HEK293 (cell line): ENCODE data around the gene HS3ST6.

Experiments used
- CTCF ChIP-seq: fragments of 450-650 bp; formaldehyde crosslinking; IDR thresholded peaks from 2 replicates; pipeline ENCODE4 v1.5.1; 2016; ENCODE audit warnings: missing biosample characterization, missing genetic modification characterization
- OVOL3 ChIP-seq: fragments of 450-650 bp; formaldehyde crosslinking; IDR thresholded peaks from 2 replicates; pipeline ENCODE4 v1.5.1; 2016; ENCODE audit warnings: missing biosample characterization, missing genetic modification characterization
- YY1 ChIP-seq: fragments of 450-650 bp; formaldehyde crosslinking; IDR thresholded peaks from 2 replicates; pipeline ENCODE4 v1.5.1; 2018; ENCODE audit warnings: missing biosample characterization, missing genetic modification characterization
- ZFHX2 ChIP-seq: fragments of 450-650 bp; formaldehyde crosslinking; conservative IDR thresholded peaks from 2 replicates; pipeline ENCODE4 v1.5.1; 2016; ENCODE audit warnings: missing biosample characterization, missing genetic modification characterization
- ZFP37 ChIP-seq: fragments of 450-650 bp; formaldehyde crosslinking; IDR thresholded peaks from 2 replicates; pipeline ENCODE4 v1.5.1; 2016; ENCODE audit warnings: missing biosample characterization, missing genetic modification characterization
- ZNF169 ChIP-seq: fragments of 450-650 bp; formaldehyde crosslinking; IDR thresholded peaks from 2 replicates; pipeline ENCODE4 v1.5.1; 2016; ENCODE audit warnings: missing biosample characterization, missing genetic modification characterization
- ZNF202 ChIP-seq: fragments of 450-650 bp; formaldehyde crosslinking; IDR thresholded peaks from 2 replicates; pipeline ENCODE4 v1.5.1; 2016; ENCODE audit warnings: missing biosample characterization, missing genetic modification characterization, borderline replicate concordance
- ZNF449 ChIP-seq: fragments of 450-650 bp; formaldehyde crosslinking; IDR thresholded peaks from 2 replicates; pipeline ENCODE4 v1.5.1; 2017; ENCODE audit warnings: missing biosample characterization, mild to moderate bottlenecking, missing genetic modification characterization, moderate library complexity
- ZNF544 ChIP-seq: fragments of 450-650 bp; formaldehyde crosslinking; IDR thresholded peaks from 2 replicates; pipeline ENCODE4 v1.5.0; 2017; ENCODE audit warnings: missing biosample characterization, missing genetic modification characterization
- ZNF623 ChIP-seq: fragments of 450-650 bp; formaldehyde crosslinking; IDR thresholded peaks from 2 replicates; pipeline ENCODE4 v1.5.1; 2016; ENCODE audit warnings: missing biosample characterization, missing genetic modification characterization
- ZNF639 ChIP-seq: fragments of 450-650 bp; formaldehyde crosslinking; IDR thresholded peaks from 2 replicates; pipeline ENCODE4 v1.5.1; 2016; ENCODE audit warnings: missing biosample characterization, missing genetic modification characterization
- ZSCAN30 ChIP-seq: fragments of 450-650 bp; IDR thresholded peaks from 2 replicates; pipeline ENCODE4 v1.5.1; 2018; ENCODE audit warnings: missing biosample characterization, mild to moderate bottlenecking, missing genetic modification characterization, moderate library complexity

- TF ChIP-seq ZNF623 (no peak), ZNF169 (tag by site-specific recombination) (no peak), ZFHX2 (peak; percentile 58; the same call in 1 of the 2 replicates), ZNF544 (tag by site-specific recombination) (no peak), CTCF (tag by site-specific recombination) (no peak), ZNF449 (no peak), OVOL3 (tag by site-specific recombination) (no peak), ZSCAN30 (tag by site-specific recombination) (no peak), ZNF639 (tag by site-specific recombination) (no peak), ZNF202 (tag by site-specific recombination) (no peak), ZFP37 (tag by site-specific recombination) (no peak), YY1 (tag by site-specific recombination) (no peak)
These were observed 2.5 kb upstream of the HS3ST6 start for GRCh38 chr16:1920727-1921171.
